Activated naive CD4-positive, alpha-beta T cell treated with anti-CD3 and anti-CD28 coated beads, Interleukin-2, amount 10 ng/mL, durations not matched to agents 7 days and 5 days (primary cell): Measurements from ENCODE around the gene LAMA5.

ENCODE experiments used
- CTCF ChIA-PET: fragments of 350-600 bp; sonication (Branson Sonifier 250); formaldehyde crosslinking; loops from one replicate; lab custom pipeline; 2021; ENCODE audit warnings: antibody characterized with exemption; lab: Charles Lee
- DNase-seq: peaks from one replicate; pipeline ENCODE4 v3.0.0-alpha.2; 2020
- H3K27ac Mint-ChIP-seq: one replicate; pipeline ENCODE4 v1.8.0; 2021; ENCODE audit warnings: mild to moderate bottlenecking, moderate library complexity, mixed read lengths
- H3K27me3 Mint-ChIP-seq: one replicate; pipeline ENCODE4 v1.8.0; 2021; ENCODE audit warnings: mild to moderate bottlenecking, mixed read lengths
- H3K36me3 Mint-ChIP-seq: one replicate; pipeline ENCODE4 v1.8.0; 2021; ENCODE audit warnings: mixed read lengths
- H3K4me1 Mint-ChIP-seq: one replicate; pipeline ENCODE4 v1.8.0; 2021; ENCODE audit warnings: mixed read lengths
- H3K4me3 Mint-ChIP-seq: one replicate; pipeline ENCODE4 v1.8.0; 2021; ENCODE audit warnings: mild to moderate bottlenecking, moderate library complexity, mixed read lengths
- H3K9me3 Mint-ChIP-seq: one replicate; pipeline ENCODE4 v1.8.0; 2021; ENCODE audit warnings: mixed read lengths

The LAMA5 gene

DNA sequence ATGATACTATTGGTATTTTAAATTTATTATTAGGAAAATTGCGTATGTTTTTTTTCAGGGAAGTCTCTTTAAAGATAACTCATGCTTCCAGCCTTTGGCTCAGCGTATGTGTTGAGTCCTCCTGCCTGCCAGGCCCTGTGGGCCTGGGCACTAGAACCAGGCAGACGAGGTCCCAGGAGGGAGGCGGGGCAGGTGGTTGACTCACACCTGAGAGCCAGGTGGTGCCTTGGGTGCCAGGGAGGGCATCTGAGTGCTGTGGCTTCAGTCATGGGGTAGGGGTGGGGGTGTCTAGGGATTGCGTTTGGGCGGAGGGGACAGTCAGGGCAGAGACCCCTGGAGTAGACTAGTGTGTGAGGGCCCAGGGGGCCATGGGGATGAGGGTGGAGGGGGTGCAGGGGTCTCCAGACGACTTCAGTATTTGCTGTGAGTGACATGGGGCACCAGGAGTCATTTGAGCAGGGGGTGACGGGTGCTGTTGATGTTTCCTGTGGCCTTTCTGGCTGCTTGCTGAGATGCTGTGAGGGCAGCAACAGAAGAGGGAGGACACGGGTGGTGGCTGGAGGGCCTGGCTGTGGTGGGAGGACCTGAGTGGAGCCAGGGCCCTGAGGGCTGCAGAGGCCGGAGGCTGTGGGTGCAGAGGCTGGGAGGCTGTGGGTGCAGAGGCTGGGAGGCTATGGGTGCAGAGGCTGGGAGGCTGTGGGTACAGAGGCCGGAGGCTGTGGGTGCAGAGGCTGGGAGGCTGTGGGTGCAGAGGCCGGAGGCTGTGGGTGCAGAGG is 79.2 kb downstream of the LAMA5 start:
- Mint-ChIP-seq H3K27me3 (no peaks in the 10 kb centered on the region), H3K4me3 (no peak overlapping the region), H3K27ac (no peak overlapping the region), H3K4me1 (peaks cover 8% of the 10 kb centered on the region), H3K9me3 (no peaks in the 10 kb centered on the region), H3K36me3 (peaks cover 16% of the 10 kb centered on the region)
- no peak for DNase-seq
- CTCF ChIA-PET, result no interaction called here

DNA sequence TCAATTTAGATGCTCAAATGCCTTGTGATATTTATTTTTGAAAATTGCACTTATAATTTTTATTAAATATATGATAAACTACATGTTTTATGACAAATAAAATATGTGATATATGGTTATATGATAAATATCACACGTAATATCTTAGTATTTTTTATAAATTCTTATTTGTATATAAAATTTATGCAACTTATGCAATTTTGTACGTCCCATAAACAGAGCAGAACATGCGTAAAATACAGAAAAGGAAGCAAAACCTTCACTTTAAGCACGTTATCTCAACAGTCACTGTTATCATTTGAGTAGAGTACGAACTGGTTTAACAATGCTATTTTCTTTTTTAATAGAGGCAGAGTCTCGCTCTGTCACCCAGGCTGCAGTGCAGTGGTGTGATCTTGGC is 80.0 kb downstream of the LAMA5 start:
- DNase-seq, result no peak
- Mint-ChIP-seq H3K27me3 (no peaks in the 10 kb centered on the region), H3K4me3 (no peak overlapping the region), H3K9me3 (no peaks in the 10 kb centered on the region), H3K4me1 (peaks cover 6% of the 10 kb centered on the region), H3K36me3 (peaks cover 14% of the 10 kb centered on the region), H3K27ac (no peak overlapping the region)
- CTCF ChIA-PET, result no interaction called here

DNA sequence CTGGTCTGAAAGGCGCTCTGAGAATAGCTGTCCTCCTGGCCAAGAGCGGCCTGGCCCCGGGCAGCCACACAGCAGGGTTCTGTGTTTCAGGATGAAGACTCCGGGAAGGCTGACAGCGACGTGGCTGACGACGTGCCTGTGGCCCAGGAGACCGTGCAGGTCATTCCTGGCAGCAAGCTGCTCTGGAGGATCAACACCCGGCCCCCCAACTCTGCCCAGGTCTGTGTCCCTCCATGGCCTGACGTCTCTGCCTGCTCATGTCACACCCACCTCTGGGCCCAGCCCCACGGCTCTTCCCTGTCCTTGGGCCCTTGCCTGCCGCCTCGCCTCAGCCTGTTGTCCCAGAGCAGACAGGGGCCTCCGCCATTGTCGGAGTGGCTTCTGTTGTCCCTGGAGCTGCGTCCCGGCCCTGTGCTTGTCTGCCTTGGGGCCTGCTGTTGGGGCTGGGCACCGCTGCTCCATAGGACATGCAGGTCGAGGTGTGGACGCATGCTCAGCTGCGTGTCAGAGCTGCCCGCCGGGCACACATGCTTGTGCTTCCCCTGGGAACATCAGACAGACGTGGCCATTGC is 80.5 kb downstream of the LAMA5 start:
- no peak for DNase-seq
- Mint-ChIP-seq H3K36me3 (peaks cover 18% of the 10 kb centered on the region), H3K4me3 (no peak overlapping the region), H3K27ac (peak overlapping the region; percentile 55), H3K9me3 (no peaks in the 10 kb centered on the region), H3K27me3 (no peaks in the 10 kb centered on the region), H3K4me1 (peaks cover 3% of the 10 kb centered on the region)
- CTCF ChIA-PET, result no interaction called here

DNA sequence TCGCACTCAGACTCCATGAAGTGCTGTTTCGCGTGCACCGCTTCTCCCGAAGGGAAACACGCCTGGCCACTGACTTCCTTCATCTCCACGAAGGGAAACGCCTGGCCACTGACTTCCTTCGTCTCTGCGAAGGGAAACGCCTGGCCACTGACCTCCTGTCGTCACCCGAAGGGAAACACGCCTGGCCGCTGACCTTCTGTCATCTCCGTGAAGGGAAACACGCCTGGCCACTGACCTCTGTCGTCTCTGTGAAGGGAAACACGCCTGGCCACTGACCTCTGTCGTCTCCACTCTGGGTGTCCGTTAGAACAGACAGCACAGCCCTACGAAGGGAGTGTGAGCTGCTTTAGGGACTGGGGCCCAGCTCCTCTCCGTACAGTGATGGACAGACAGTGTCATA is 81.4 kb downstream of the LAMA5 start:
- H3K4me3 Mint-ChIP-seq, result no peak overlapping the region
- no peak overlapping the region for H3K27ac Mint-ChIP-seq
- H3K36me3 Mint-ChIP-seq, result peaks cover 19% of the 10 kb centered on the region
- H3K4me1 Mint-ChIP-seq, result no peaks in the 10 kb centered on the region
- no peaks in the 10 kb centered on the region for H3K9me3 Mint-ChIP-seq
- CTCF ChIA-PET, result interaction anchor here (0.6 kb wide), 1 partner anchor 105 kb away, joined by 3 read pairs; no protein-coding TSS in a partner anchor
- no peaks in the 10 kb centered on the region for H3K27me3 Mint-ChIP-seq
- DNase-seq, result no peak

DNA sequence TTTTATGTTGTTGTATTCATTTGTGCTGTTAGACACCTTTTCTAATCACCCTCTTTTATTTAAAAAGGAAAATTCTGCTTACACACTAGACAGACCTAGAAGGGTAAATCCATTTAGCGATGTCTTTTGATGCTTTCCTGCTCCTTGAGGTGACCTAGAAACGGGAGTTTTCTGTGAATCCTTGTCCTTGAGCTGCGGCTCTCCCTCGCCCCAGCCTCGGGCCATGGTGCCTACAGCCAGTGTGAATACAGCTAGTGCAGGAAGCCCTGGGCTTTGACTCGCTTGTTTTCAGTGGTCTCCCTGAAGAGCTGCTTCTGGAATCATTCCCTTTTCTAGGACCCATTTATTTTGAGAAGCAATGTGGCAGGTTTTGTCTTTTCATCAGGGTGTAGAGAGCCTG is 82.0 kb downstream of the LAMA5 start:
- H3K4me1 Mint-ChIP-seq, result no peaks in the 10 kb centered on the region
- peaks cover 19% of the 10 kb centered on the region for H3K36me3 Mint-ChIP-seq
- H3K4me3 Mint-ChIP-seq, result no peak overlapping the region
- no peaks in the 10 kb centered on the region for H3K9me3 Mint-ChIP-seq
- H3K27me3 Mint-ChIP-seq, result no peaks in the 10 kb centered on the region
- CTCF ChIA-PET, result no interaction called here
- DNase-seq, result no peak
- H3K27ac Mint-ChIP-seq, result no peak overlapping the region

DNA sequence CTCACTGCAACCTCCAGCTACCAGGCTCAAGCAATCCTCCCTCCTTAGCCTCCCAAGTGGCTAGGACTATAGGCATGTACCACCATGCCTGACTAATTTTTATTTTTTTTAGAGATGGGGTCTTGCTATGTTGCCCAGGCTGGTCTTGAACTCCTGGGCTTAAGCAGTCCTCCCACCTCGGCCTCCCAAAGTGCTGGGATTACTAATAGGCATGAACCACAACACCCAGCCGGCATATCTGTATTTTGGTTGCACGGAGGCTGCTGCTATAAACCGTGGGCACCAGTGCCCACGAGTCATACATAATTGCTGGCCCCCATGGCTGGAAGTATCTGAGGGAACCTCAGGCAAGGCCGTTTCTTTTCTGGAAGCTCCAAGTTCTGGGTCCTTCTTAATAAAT is 82.7 kb downstream of the LAMA5 start:
- H3K9me3 Mint-ChIP-seq, result no peaks in the 10 kb centered on the region
- DNase-seq, result no peak
- CTCF ChIA-PET, result no interaction called here
- H3K4me1 Mint-ChIP-seq, result no peaks in the 10 kb centered on the region
- no peak overlapping the region for H3K4me3 Mint-ChIP-seq
- peaks cover 21% of the 10 kb centered on the region for H3K36me3 Mint-ChIP-seq
- H3K27me3 Mint-ChIP-seq, result no peaks in the 10 kb centered on the region
- no peak overlapping the region for H3K27ac Mint-ChIP-seq

DNA sequence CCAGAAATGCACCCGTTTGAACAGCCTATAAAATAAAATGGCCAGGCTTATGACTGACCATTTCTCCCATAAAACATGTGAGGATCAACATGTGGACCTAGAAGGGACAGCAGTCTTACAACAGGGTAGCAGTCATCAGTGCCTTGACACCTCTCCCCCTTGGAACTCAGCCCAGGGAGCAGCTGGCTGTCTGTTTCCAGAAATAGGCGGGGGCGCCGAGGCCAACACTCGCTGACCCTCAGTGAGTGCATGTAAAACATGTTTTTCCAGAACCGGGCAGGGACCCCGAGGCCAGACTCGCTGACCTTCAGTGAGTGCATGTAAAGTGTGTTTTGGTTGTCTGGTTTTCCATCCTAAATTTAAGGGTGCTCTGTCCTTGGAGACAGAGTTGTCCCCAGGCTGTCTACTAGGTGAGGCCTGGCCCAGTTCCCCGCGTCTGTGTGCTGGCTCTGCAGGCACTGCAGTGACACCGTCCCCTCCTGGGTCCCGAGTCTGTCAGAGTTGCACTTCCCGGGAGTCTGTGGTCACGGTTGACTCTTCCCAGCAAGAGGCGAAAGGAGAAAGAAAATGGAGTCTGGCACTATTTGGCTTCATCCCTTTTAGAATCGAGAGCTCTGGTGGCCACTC is 84.1 kb downstream of the LAMA5 start:
- H3K4me1 Mint-ChIP-seq, result no peaks in the 10 kb centered on the region
- no peak for DNase-seq
- H3K36me3 Mint-ChIP-seq, result peaks cover 25% of the 10 kb centered on the region
- H3K9me3 Mint-ChIP-seq, result no peaks in the 10 kb centered on the region
- CTCF ChIA-PET, result no interaction called here
- H3K4me3 Mint-ChIP-seq, result no peak overlapping the region
- H3K27ac Mint-ChIP-seq, result no peak overlapping the region
- no peaks in the 10 kb centered on the region for H3K27me3 Mint-ChIP-seq

DNA sequence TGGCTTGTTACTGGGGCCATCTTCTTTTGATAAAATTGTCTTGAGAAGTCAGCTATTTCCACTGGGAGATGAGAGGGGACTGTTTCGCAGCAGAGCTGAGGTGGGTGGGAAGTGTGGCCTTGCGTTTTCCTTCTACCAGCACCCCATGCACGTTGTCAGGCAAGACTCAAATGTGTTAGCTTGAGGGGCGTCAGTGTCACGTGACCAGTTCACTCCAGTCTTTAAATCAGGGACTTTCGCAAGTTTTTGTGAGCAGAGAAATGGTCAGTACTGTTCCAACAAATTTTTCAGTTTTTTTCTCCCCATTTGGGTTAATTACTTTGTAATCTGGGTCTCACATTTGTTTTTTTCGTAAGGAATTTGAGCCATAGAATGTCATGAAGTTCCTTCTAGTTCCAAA is 85.0 kb downstream of the LAMA5 start:
- no peak for DNase-seq
- Mint-ChIP-seq H3K27me3 (no peaks in the 10 kb centered on the region), H3K27ac (no peak overlapping the region), H3K4me1 (no peaks in the 10 kb centered on the region), H3K4me3 (no peak overlapping the region), H3K9me3 (no peaks in the 10 kb centered on the region), H3K36me3 (peaks cover 25% of the 10 kb centered on the region)
- CTCF ChIA-PET, result no interaction called here

DNA sequence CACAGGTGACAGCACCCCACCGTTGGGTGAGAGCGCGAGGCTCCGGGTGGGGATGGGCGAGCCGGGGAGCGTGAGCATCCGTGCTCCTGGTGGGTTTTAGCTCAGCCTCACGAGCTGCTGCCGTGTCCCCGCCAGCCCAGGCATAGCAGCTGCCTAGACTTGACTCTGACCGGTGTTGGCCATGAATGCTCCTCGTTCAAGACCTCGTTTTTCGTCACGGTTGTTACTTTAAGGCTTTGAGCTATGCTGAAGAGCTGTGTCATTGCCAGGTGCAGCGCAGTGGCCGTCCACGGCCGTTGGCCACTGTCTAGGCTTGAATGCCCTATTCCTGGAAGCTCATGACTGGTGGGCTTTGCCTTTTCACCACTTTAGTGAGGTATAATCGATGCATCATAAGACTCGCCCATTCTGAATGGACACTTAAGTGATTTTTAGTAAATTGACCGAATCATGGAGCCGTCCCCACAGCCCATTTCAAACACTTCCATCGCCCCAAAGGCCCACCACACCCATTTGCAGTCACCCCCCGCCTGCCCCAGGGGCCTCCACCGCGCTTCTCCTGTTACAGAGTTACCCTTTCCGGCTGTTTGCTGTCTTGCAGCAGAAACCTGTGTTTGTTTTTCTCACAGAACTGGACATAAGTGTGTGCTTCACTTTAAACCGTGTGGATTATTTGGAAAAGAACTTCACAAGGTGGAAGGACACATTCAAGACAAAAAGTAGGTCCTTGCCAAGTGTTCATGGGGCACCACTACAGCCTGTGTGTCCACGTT is 85.8 kb downstream of the LAMA5 start:
- CTCF ChIA-PET, result no interaction called here
- H3K27ac Mint-ChIP-seq, result no peak overlapping the region
- H3K4me3 Mint-ChIP-seq, result no peak overlapping the region
- no peaks in the 10 kb centered on the region for H3K4me1 Mint-ChIP-seq
- DNase-seq, result no peak
- H3K36me3 Mint-ChIP-seq, result peaks cover 22% of the 10 kb centered on the region
- H3K27me3 Mint-ChIP-seq, result no peaks in the 10 kb centered on the region
- no peaks in the 10 kb centered on the region for H3K9me3 Mint-ChIP-seq

DNA sequence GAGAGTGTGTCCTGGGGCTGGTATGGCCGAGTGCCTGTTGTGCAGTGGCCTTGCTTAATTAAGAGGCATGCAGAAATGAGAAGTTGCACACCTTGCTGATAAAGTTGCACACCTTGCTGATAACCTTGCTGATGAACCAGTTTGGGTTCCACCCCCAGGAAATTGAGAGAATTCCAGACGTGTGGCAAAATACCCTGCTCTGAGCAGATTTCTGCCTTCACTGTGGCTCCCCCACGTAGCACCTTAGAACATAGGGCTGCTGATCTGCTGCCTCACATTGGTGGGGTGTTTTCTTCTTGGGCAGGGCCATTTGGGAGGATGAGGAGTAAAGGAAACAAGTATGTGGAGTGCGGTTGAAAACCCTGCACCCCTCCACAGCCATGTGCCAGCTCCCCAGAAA is 86.8 kb downstream of the LAMA5 start:
- CTCF ChIA-PET, result no interaction called here
- H3K4me1 Mint-ChIP-seq, result no peaks in the 10 kb centered on the region
- DNase-seq, result no peak

DNA sequence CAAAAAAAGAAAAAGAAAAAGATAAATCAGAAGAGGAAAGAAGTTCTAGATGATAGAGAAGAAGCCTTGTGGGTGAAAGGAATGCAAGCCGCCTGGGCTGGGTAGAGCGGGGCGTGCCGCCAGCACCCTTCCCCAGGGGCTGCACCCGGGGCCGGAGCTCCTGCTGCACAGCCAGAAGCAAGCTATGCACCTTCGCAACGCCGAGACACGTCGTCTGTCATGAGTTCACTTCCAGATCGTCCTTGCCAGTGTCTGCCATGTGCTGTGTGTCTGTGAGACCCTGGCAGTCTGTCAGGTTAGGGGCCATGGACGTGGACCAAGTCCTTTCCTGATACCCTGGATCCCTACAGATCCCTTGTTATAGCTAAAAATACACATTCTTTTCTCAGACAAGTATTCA is 89.9 kb downstream of the LAMA5 start:
- CTCF ChIA-PET, result no interaction called here
- Mint-ChIP-seq H3K27ac (no peak overlapping the region), H3K9me3 (no peaks in the 10 kb centered on the region), H3K27me3 (no peaks in the 10 kb centered on the region), H3K4me1 (no peaks in the 10 kb centered on the region), H3K4me3 (no peak overlapping the region), H3K36me3 (peaks cover 19% of the 10 kb centered on the region)
- DNase-seq, result no peak

More for the DNA sequence above, 86.8 kb downstream of the LAMA5 start:
- Mint-ChIP-seq H3K27ac (no peak overlapping the region), H3K4me3 (no peak overlapping the region), H3K36me3 (peaks cover 20% of the 10 kb centered on the region), H3K9me3 (no peaks in the 10 kb centered on the region), H3K27me3 (no peaks in the 10 kb centered on the region)

DNA sequence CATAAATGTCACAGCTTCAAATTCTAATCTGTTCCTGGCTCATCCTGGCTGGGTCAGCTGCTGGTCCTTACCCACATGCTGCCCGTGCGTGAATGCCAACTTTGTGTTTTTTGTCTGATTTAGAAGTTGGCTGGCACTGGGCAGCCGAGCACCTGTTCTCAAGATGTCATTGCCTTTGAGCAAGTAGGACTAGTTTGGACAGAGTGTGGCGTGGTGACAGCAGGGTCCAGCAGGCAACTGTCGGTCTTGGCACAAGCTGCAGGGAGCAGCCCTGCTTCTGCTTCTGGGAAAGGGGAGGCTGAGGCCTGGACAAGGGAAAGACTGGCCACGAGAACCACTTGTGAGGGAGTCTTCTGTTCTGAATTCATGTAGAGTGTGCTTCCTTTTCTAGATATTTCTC is 90.7 kb downstream of the LAMA5 start:
- Mint-ChIP-seq H3K36me3 (peaks cover 14% of the 10 kb centered on the region), H3K27ac (no peak overlapping the region), H3K4me3 (no peak overlapping the region), H3K4me1 (no peaks in the 10 kb centered on the region), H3K9me3 (no peaks in the 10 kb centered on the region), H3K27me3 (no peaks in the 10 kb centered on the region)
- no peak for DNase-seq
- CTCF ChIA-PET, result no interaction called here

DNA sequence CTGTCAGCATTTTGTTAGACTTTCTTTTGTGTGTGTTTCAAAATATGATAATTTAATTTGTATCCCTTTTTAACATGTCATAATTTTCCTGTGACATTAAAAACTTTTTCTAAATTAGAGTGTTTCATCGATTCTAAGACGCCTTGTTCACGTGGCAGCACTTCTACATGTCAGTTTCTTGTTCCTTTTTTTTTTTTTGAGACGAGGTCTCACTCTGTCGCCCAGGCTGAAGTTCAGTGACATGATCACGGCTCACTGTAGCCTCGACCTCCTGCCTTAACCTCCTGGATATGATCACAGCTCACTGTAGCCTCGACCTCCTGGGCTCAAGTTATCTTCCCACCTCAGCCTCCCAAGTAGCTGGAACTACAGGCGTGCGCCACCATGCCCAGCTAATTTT is 91.9 kb downstream of the LAMA5 start:
- H3K36me3 Mint-ChIP-seq, result peaks cover 13% of the 10 kb centered on the region
- H3K27me3 Mint-ChIP-seq, result no peaks in the 10 kb centered on the region
- CTCF ChIA-PET, result no interaction called here
- no peaks in the 10 kb centered on the region for H3K9me3 Mint-ChIP-seq
- no peak for DNase-seq
- no peak overlapping the region for H3K4me3 Mint-ChIP-seq
- H3K4me1 Mint-ChIP-seq, result no peaks in the 10 kb centered on the region
- H3K27ac Mint-ChIP-seq, result no peak overlapping the region

DNA sequence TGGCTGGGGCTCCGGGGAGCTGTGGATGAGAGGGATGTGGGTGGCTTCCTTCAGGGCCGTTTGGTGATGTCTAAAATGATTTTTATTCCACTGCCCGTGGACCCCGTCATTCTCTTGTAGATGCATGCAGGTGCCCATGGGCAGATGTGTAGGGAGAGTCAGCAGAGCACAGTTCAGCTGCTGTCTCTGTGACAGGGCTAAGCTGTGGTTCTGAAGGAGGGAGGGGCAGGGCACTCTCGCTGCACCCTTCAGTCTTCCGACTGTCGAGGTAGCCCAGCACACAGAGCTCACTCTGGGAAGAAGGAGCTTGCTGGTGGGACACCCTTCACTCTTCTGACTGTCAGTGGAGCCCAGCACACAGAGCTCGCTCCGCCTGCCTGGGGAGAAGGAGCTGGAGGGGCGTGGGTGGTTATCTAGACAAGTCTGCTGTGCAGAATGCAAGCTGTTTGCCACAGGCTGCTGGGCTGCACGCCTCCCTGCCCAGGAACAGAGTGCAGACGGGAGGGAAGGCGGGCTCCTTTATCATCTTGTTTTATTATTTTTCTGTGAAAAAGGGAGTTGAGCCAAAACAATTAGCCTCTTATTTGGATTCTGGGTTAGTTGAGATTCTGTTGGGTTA is 92.7 kb downstream of the LAMA5 start:
- H3K36me3 Mint-ChIP-seq, result peaks cover 11% of the 10 kb centered on the region
- no peak for DNase-seq
- no peaks in the 10 kb centered on the region for H3K9me3 Mint-ChIP-seq
- H3K4me3 Mint-ChIP-seq, result no peak overlapping the region
- CTCF ChIA-PET, result no interaction called here
- H3K4me1 Mint-ChIP-seq, result no peaks in the 10 kb centered on the region
- H3K27ac Mint-ChIP-seq, result peak overlapping the region; percentile 24
- H3K27me3 Mint-ChIP-seq, result no peaks in the 10 kb centered on the region
